ENCODE results near the gene SLC1A2.

Gene SLC1A2

GRCh38 chr11:35367491-35367890 lies 51.9 kb downstream of the SLC1A2 start:
- DNase-seq (ENCODE audit: low read depth, low spot score), result no peak
- CTCF ChIA-PET, result interaction anchor here (1.0 to 3.0 kb wide), 7 partner anchors 10 to 441 kb away, joined by 3 to 12 read pairs (median 6); no protein-coding TSS in a partner anchor
- H3K4me3 ChIP-seq (ENCODE audit: low read depth, low read length), result no peak overlapping the region
- POLR2A ChIA-PET, result interaction anchor here (0.5 to 0.6 kb wide), 2 partner anchors 115 to 222 kb away, joined by 3 read pairs; no protein-coding TSS in a partner anchor
- TF ChIP-seq CTCF (IDR thresholded peaks at IDR 0.05; ENCODE audit: insufficient read depth, low read length, missing control alignments), result no peak

GRCh38 chr11:35366798-35367197 lies 52.6 kb downstream of the SLC1A2 start:
- no peak for TF ChIP-seq CTCF (IDR thresholded peaks at IDR 0.05; ENCODE audit: insufficient read depth, low read length, missing control alignments)
- no peak overlapping the region for H3K4me3 ChIP-seq (ENCODE audit: low read depth, low read length)
- ChIA-PET CTCF (interaction anchor here (1.2 to 3.0 kb wide), 6 partner anchors 11 to 440 kb away, joined by 3 to 12 read pairs (median 4); no protein-coding TSS in a partner anchor), POLR2A (interaction anchor here (0.5 to 0.6 kb wide), 3 partner anchors 99 to 221 kb away, joined by 3 read pairs; no protein-coding TSS in a partner anchor)
- DNase-seq (ENCODE audit: low read depth, low spot score), result no peak

- TF ChIP-seq CTCF (IDR thresholded peaks at IDR 0.05; ENCODE audit: insufficient read depth, low read length, missing control alignments), result no peak
- CTCF ChIA-PET, result interaction anchor here (1.2 kb wide), 1 partner anchor 12 kb away, joined by 3 read pairs; no protein-coding TSS in a partner anchor
- DNase-seq (ENCODE audit: low read depth, low spot score), result no peak
- POLR2A ChIA-PET, result no interaction called here
- no peak overlapping the region for H3K4me3 ChIP-seq (ENCODE audit: low read depth, low read length)
Observed at GRCh38 chr11:35365961-35366360, 53.4 kb downstream of the SLC1A2 start.

GRCh38 chr11:35365395-35365794 lies 54.0 kb downstream of the SLC1A2 start:
- no peak for TF ChIP-seq CTCF (IDR thresholded peaks at IDR 0.05; ENCODE audit: insufficient read depth, low read length, missing control alignments)
- no peak for DNase-seq (ENCODE audit: low read depth, low spot score)
- CTCF ChIA-PET, result interaction anchor here (1.2 kb wide), 1 partner anchor 13 kb away, joined by 3 read pairs; no protein-coding TSS in a partner anchor
- H3K4me3 ChIP-seq (ENCODE audit: low read depth, low read length), result no peak overlapping the region
- POLR2A ChIA-PET, result no interaction called here

- TF ChIP-seq CTCF (IDR thresholded peaks at IDR 0.05; ENCODE audit: insufficient read depth, low read length, missing control alignments), result no peak
- H3K4me3 ChIP-seq (ENCODE audit: low read depth, low read length), result no peak overlapping the region
- CTCF ChIA-PET, result interaction anchor here (0.9 to 2.1 kb wide), 3 partner anchors 28 to 778 kb away, joined by 3 to 7 read pairs (median 4); no protein-coding TSS in a partner anchor
- POLR2A ChIA-PET, result interaction anchor here (0.7 to 1.9 kb wide), 4 partner anchors 9 to 226 kb away, joined by 3 to 8 read pairs (median 4); partner anchors contain the start of gene CD44
- DNase-seq (ENCODE audit: low read depth, low spot score), result peak; percentile 76
Observed at GRCh38 chr11:35363854-35364780, 55.2 kb downstream of the SLC1A2 start.
